GM12878 (cell line): ENCODE data around the gene GBGT1. TPM values are rescaled to one million over a fixed set of nuclear protein-coding genes. Genes with fewer than 3 reads are reported as not detected.

Experiments
- ATAC-seq: fragments of 200-7000 bp; cut with Tn5 transposase; 3 replicates; pipeline ENCODE4 v1.9.1; 2020; ENCODE audit warnings: mild to moderate bottlenecking, moderate library complexity
- BruUV-seq: library from RNA; stranded (reverse); fragments of 400-500 nt; replicated peaks from 2 replicates; lab custom pipeline; 2021; lab: Mats Ljungman, UMichigan
- CTCF ChIA-PET: fragments of 300-600 bp; sonication (Branson Sonifier 250); formaldehyde crosslinking; extraction: SDS; loops from one replicate; lab custom pipeline; 2021; ENCODE audit warnings: inconsistent platforms; lab: Yijun Ruan, JAX
- POLR2A ChIA-PET: fragments of 350-600 bp; formaldehyde crosslinking; extraction: SDS; loops from one replicate; lab custom pipeline; 2021; ENCODE audit warnings: inconsistent platforms; lab: Charles Lee
- RAD21 ChIA-PET: fragments of 300-600 bp; sonication (Branson Sonifier 250); formaldehyde crosslinking; loops from one replicate; lab custom pipeline; 2023; ENCODE audit warnings: antibody characterized with exemption; ENCODE audit not compliant: unreplicated experiment; lab: Charles Lee
- SMC1A ChIA-PET: fragments of 300-600 bp; sonication (Branson Sonifier 250); formaldehyde crosslinking; loops from one replicate; lab custom pipeline; 2023; ENCODE audit not compliant: unreplicated experiment, uncharacterized antibody; lab: Charles Lee
- DNase-seq: peaks from one replicate; pipeline ENCODE4 v3.0.0-alpha.2; 2011; ENCODE audit warnings: low read depth, low spot score
- FAIRE-seq: peaks from 3 replicates; lab custom pipeline; 2011; peaks lifted over from hg19 to GRCh38; lab: Jason Lieb, UNC
- H2AFZ ChIP-seq: 2 replicates; pipeline ENCODE4 v1.6.0; 2011; ENCODE audit warnings: low read depth, low read length, control low read depth; ENCODE audit not compliant: control insufficient read depth
- H3K27ac ChIP-seq: 2 replicates; pipeline ENCODE4 v1.5.1; 2011; ENCODE audit warnings: control low read depth; ENCODE audit not compliant: control insufficient read depth, insufficient read depth
- H3K27me3 ChIP-seq, 2 experiments: replicated peaks in 1 of 2; 2 replicates each; pipeline versions ENCODE4 v1.6.0 to v1.6.1; 2011; ENCODE audit warnings: low read length in 1 of 2; ENCODE audit not compliant: control insufficient read depth in 2 of 2, insufficient read depth in 2 of 2
- H3K36me3 ChIP-seq, 2 experiments: 2 replicates each; pipeline ENCODE4 v1.5.1; 2011; ENCODE audit warnings: low read length in 1 of 2; ENCODE audit not compliant: control insufficient read depth in 2 of 2, insufficient read depth in 2 of 2
- H3K4me1 ChIP-seq: 2 replicates; pipeline ENCODE4 v1.6.1; 2011; ENCODE audit warnings: mild to moderate bottlenecking, low read length, moderate library complexity, mixed read lengths; ENCODE audit not compliant: control insufficient read depth, insufficient read depth
- H3K4me2 ChIP-seq: 2 replicates; pipeline ENCODE4 v1.6.0; 2011; ENCODE audit warnings: control low read depth; ENCODE audit not compliant: control insufficient read depth, insufficient read depth
- H3K4me3 ChIP-seq: fragments of 200-600 bp; sonication (generic); 2 replicates; pipeline ENCODE4 v1.5.1; 2016
- H3K79me2 ChIP-seq: 2 replicates; pipeline ENCODE4 v1.6.0; 2011; ENCODE audit warnings: low read length; ENCODE audit not compliant: control insufficient read depth, insufficient read depth
- H3K9ac ChIP-seq: 2 replicates; pipeline ENCODE4 v1.8.0; 2011; ENCODE audit warnings: low read length, control low read depth, mixed read lengths; ENCODE audit not compliant: control insufficient read depth, insufficient read depth
- H3K9me3 ChIP-seq: replicated peaks from 3 replicates; pipeline ENCODE4 v1.5.1; 2011; ENCODE audit warnings: mild to moderate bottlenecking, low read length; ENCODE audit not compliant: control insufficient read depth, insufficient read depth
- H4K20me1 ChIP-seq: 2 replicates; pipeline ENCODE4 v1.6.0; 2011; ENCODE audit not compliant: control insufficient read depth, insufficient read depth
- E4F1 ChIP-seq: fragments of 450-650 bp; IDR thresholded peaks from 2 replicates; pipeline ENCODE4 v1.6.1; 2018; ENCODE audit warnings: borderline replicate concordance, mild to moderate bottlenecking; ENCODE audit not compliant: partially characterized antibody
- EED ChIP-seq: sonication (generic); IDR thresholded peaks from 2 replicates; pipeline ENCODE4 v1.6.1; 2016; ENCODE audit warnings: antibody characterized with exemption, low read depth
- MTA2 ChIP-seq: fragments of 450-650 bp; IDR thresholded peaks from 2 replicates; pipeline ENCODE4 v1.6.1; 2016; ENCODE audit warnings: low read depth, mild to moderate bottlenecking, moderate library complexity
- TCF3 ChIP-seq: IDR thresholded peaks from 2 replicates; pipeline ENCODE4 v1.6.1; 2012; ENCODE audit warnings: low read depth, mild to moderate bottlenecking, low read length, borderline replicate concordance; ENCODE audit not compliant: insufficient read depth
- ZBTB11 ChIP-seq: fragments of 450-650 bp; formaldehyde crosslinking; IDR thresholded peaks from 2 replicates; pipeline ENCODE4 v1.5.0; 2022; ENCODE audit warnings: mild to moderate bottlenecking, missing genetic modification characterization
- WGBS: methylation state at CpG from one replicate; pipeline ENCODE4 v1.1.6; 2016; ENCODE audit warnings: low lambda C conversion rate; ENCODE audit not compliant: insufficient replicate concordance, insufficient coverage; ENCODE audit errors: missing lambda C conversion rate; 5-methylcytosine and 5-hydroxymethylcytosine counted together
- in situ Hi-C: fragments of 300-500 bp; cut with MboI; formaldehyde crosslinking; loops from 9 replicates; pipeline ENCODE4 v1.14.3; 2018; ENCODE audit warnings: mixed read lengths
- intact Hi-C: fragments of 100-400 bp; cut with micrococcal nuclease; formaldehyde crosslinking; loops from one replicate; pipeline ENCODE4 v1.14.2; 2022; ENCODE audit not compliant: unreplicated experiment
- polyA plus RNA-seq, 11 experiments: library from polyadenylated mRNA; depleted of rRNA in 4 of 11; unstranded in 6 of 11; stranded (reverse) in 5 of 11; fragments of >200 nt; fragmentation: Nextera tagmentation in 4 of 11; fragmentation: Illumina TruSeq in 1 of 11; extraction: Ambion mirVana in 4 of 11; extraction: Trizol in 1 of 11; gene quantifications; 1 replicate in 1 of 11; 2 replicates in 10 of 11; pipeline versions ENCODE4 v1.2.1 to v1.2.3, GENCODE V29; 2011 to 2016; ENCODE audit warnings: inconsistent platforms in 2 of 11, missing spikeins in 2 of 11, low read depth in 1 of 11
- total RNA-seq, 4 experiments: library from RNA; depleted of rRNA in 3 of 4; stranded (reverse); fragments of >200 nt in 3 of 4; fragmentation: Illumina TruSeq in 1 of 4; extraction: Trizol in 1 of 4; gene quantifications; 2 replicates each; pipeline versions ENCODE4 v1.2.1 to v1.2.3, GENCODE V29; 2013 to 2021

Gene GBGT1
- total and polyA plus RNA-seq, 10 of the 15 experiments (the other 5 are each of a cell fraction or from before 2014, with no cell fraction given): 0.08 to 1.9 (median 0.49) TPM

- POLR2A ChIA-PET: no interaction called here
- intact Hi-C loops: no loop called here
- RAD21 ChIA-PET: no interaction called here
- in situ Hi-C loops: loop anchor here (25.0 kb wide), 1 partner anchor 1878 kb away; no protein-coding TSS in a partner anchor
- Histone ChIP-seq H2AFZ (no peak overlapping the region), H4K20me1 (no peaks in the 10 kb centered on the region), H3K36me3 (no peaks in the 10 kb centered on the region; a peak in 1 of 4 replicates), H3K9me3 (no peaks in the 10 kb centered on the region), H3K4me3 (no peak overlapping the region), H3K27me3 (no peaks in the 10 kb centered on the region), H3K4me2 (peak overlapping the region; percentile 70; the same call in 1 of the 2 replicates), H3K4me1 (peaks cover 42% of the 10 kb centered on the region), H3K9ac (no peak overlapping the region), H3K27ac (peak overlapping the region; percentile 76), H3K79me2 (peaks cover 66% of the 10 kb centered on the region)
- no peak for TF ChIP-seq EED
- no peak for TF ChIP-seq TCF3
- no peak for TF ChIP-seq MTA2
- no peak for TF ChIP-seq E4F1
- TF ChIP-seq ZBTB11 (CRISPR knock-in tag): no peak
- BruUV-seq: no TSS peak
- CTCF ChIA-PET: no interaction called here
- FAIRE-seq (no peak), ATAC-seq (no peak), DNase-seq (no peak)
- 82% methylated on average over 9 of the region's 14 CpGs for WGBS
- SMC1A ChIA-PET: interaction anchor here (1.1 kb wide), 1 partner anchor 25 kb away, joined by 3 read pairs; no protein-coding TSS in a partner anchor
Observed at GRCh38 chr9:133140606-133141005, 23.1 kb downstream of the GBGT1 start.
